PC-9 (cell line): ENCODE data around the gene RYR2. TPM values are rescaled to one million over a fixed set of nuclear protein-coding genes. Genes with fewer than 3 reads are reported as not detected.

Source experiments
- BruUV-seq: library from RNA; stranded (reverse); fragments of 400-500 nt; replicated peaks from 2 replicates; lab custom pipeline; 2021; lab: Mats Ljungman, UMichigan
- CTCF ChIA-PET: fragments of 300-600 bp; sonication (Branson Sonifier 250); formaldehyde crosslinking; loops from one replicate; lab custom pipeline; 2022; ENCODE audit warnings: antibody characterized with exemption; lab: Charles Lee
- POLR2A ChIA-PET: fragments of 300-600 bp; sonication (Branson Sonifier 250); formaldehyde crosslinking; loops from one replicate; lab custom pipeline; 2022; ENCODE audit warnings: antibody characterized with exemption; ENCODE audit not compliant: unreplicated experiment; lab: Charles Lee
- DNase-seq, 2 experiments: peaks; one replicate each; pipeline versions ENCODE4 v3.0.0 to v3.0.0-alpha.2; 2015 to 2022; ENCODE audit warnings: mixed read lengths in 1 of 2
- H2AFZ ChIP-seq: fragments of 200-600 bp; sonication (generic); 2 replicates; pipeline ENCODE4 v1.8.1; 2017; ENCODE audit warnings: antibody characterized with exemption
- H3F3A ChIP-seq: fragments of 200-600 bp; sonication (generic); 2 replicates; pipeline ENCODE4 v1.8.1; 2017; ENCODE audit warnings: antibody characterized with exemption, mild to moderate bottlenecking, low read depth; ENCODE audit not compliant: insufficient read depth
- H3K27ac ChIP-seq: fragments of 200-600 bp; sonication (generic); 2 replicates; pipeline ENCODE4 v1.6.1; 2016; ENCODE audit warnings: mixed run types
- H3K27me3 ChIP-seq: fragments of 200-600 bp; sonication (generic); 2 replicates; pipeline ENCODE4 v1.6.1; 2016; ENCODE audit warnings: low read depth, mixed run types; ENCODE audit not compliant: insufficient read depth
- H3K36me3 ChIP-seq: fragments of 200-600 bp; sonication (generic); 2 replicates; pipeline ENCODE4 v1.6.1; 2016; ENCODE audit warnings: low read depth, mixed run types
- H3K4me1 ChIP-seq: fragments of 200-600 bp; sonication (generic); replicated peaks from 2 replicates; pipeline ENCODE4 v1.6.1; 2016; ENCODE audit warnings: mixed run types; ENCODE audit not compliant: insufficient read depth
- H3K4me2 ChIP-seq: fragments of 200-600 bp; sonication (generic); 2 replicates; pipeline ENCODE4 v1.6.1; 2017; ENCODE audit warnings: mixed run types
- H3K4me3 ChIP-seq: fragments of 200-600 bp; sonication (generic); 2 replicates; pipeline ENCODE4 v1.6.1; 2016; ENCODE audit warnings: mixed run types
- H3K79me2 ChIP-seq: fragments of 200-600 bp; sonication (generic); 2 replicates; pipeline ENCODE4 v1.6.1; 2017; ENCODE audit warnings: low read depth, mixed run types
- H3K9me2 ChIP-seq: fragments of 200-600 bp; sonication (generic); 2 replicates; pipeline ENCODE4 v1.8.1; 2017; ENCODE audit warnings: mild to moderate bottlenecking; ENCODE audit not compliant: insufficient read depth
- H3K9me3 ChIP-seq: fragments of 200-600 bp; sonication (generic); 2 replicates; pipeline ENCODE4 v1.8.1; 2016; ENCODE audit warnings: low read depth; ENCODE audit not compliant: insufficient read depth
- H4K20me1 ChIP-seq: fragments of 200-600 bp; sonication (generic); 2 replicates; pipeline ENCODE4 v1.8.1; 2017; ENCODE audit not compliant: insufficient read depth
- EZH2 ChIP-seq: fragments of 200-600 bp; sonication (generic); IDR thresholded peaks from 2 replicates; pipeline ENCODE4 v1.8.0; 2017; ENCODE audit warnings: antibody characterized with exemption, low read depth
- intact Hi-C: fragments of 100-400 bp; cut with micrococcal nuclease; formaldehyde crosslinking; loops from one replicate; pipeline ENCODE4 v1.10.0; 2022; ENCODE audit not compliant: unreplicated experiment
- total RNA-seq: library from RNA; stranded (reverse); gene quantifications from 2 replicates; pipeline ENCODE4 v1.2.3, GENCODE V29; 2021
- TF ChIP-seq, protein P1 (sequence below): fragments of 200-600 bp; sonication (generic); conservative IDR thresholded peaks from 2 replicates; pipeline ENCODE4 v1.6.1; 2017; ENCODE audit warnings: mixed run types, antibody characterized with exemption, mild to moderate bottlenecking, moderate library complexity

Gene RYR2
- total RNA-seq, 1 experiment from 2014 or later, result not detected

- intact Hi-C loops, result no loop called here
- POLR2A ChIA-PET, result no interaction called here
- H3K9me3 ChIP-seq, result no peaks in the 10 kb centered on the region
- TF ChIP-seq EZH2, result no peak
- TF ChIP-seq, protein P1, sequence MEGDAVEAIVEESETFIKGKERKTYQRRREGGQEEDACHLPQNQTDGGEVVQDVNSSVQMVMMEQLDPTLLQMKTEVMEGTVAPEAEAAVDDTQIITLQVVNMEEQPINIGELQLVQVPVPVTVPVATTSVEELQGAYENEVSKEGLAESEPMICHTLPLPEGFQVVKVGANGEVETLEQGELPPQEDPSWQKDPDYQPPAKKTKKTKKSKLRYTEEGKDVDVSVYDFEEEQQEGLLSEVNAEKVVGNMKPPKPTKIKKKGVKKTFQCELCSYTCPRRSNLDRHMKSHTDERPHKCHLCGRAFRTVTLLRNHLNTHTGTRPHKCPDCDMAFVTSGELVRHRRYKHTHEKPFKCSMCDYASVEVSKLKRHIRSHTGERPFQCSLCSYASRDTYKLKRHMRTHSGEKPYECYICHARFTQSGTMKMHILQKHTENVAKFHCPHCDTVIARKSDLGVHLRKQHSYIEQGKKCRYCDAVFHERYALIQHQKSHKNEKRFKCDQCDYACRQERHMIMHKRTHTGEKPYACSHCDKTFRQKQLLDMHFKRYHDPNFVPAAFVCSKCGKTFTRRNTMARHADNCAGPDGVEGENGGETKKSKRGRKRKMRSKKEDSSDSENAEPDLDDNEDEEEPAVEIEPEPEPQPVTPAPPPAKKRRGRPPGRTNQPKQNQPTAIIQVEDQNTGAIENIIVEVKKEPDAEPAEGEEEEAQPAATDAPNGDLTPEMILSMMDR, result no peak
- DNase-seq, result no peak
- no peak overlapping the region for H3K4me2 ChIP-seq
- H3K27me3 ChIP-seq, result no peaks in the 10 kb centered on the region
- H2AFZ ChIP-seq, result no peak overlapping the region
- no peak overlapping the region for H3K4me3 ChIP-seq
- H4K20me1 ChIP-seq, result no peaks in the 10 kb centered on the region
- no peaks in the 10 kb centered on the region for H3F3A ChIP-seq
- H3K27ac ChIP-seq, result no peak overlapping the region
- H3K79me2 ChIP-seq, result no peaks in the 10 kb centered on the region
- H3K9me2 ChIP-seq, result no peaks in the 10 kb centered on the region
- H3K36me3 ChIP-seq, result no peaks in the 10 kb centered on the region
- no peaks in the 10 kb centered on the region for H3K4me1 ChIP-seq
- no TSS peak for BruUV-seq
- CTCF ChIA-PET, result no interaction called here
Measured at GRCh38 chr1:237868817-237869600, 827.0 kb downstream of the RYR2 start.

DNA sequence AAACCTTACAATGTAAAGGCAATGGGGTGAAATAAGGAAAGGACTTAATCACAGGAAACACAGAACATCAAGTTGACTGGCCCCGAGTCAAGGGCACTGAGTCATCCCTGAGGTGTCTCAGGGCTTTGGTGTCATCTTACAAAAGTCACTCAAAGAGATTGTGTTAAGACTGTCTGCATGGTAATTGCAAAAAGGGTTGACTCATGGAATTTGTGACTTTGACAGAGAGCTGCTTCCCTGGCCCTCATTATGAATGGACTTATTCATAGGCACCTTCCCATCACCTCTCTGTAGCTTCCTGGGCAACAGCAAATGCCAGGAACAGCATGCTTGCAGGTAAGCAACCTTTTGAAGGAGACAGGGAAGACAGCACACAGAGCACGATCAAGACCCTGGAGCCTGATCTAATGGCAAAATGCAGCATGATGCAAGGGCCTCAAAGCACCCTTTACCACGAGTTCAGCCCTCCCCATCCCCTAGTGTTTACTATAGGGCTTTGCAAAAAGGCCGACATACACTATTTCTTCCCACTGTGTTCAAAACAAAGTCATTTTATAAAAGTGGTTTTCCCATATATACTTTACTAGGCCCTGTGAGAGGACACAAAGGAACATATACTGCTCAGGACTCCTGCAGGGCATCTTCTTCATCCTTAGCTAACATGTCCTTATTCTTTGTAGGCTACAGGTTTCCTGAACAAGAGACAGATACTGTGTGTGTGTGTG is 831.7 kb downstream of the RYR2 start:
- no peak for TF ChIP-seq EZH2
- TF ChIP-seq, protein P1, result no peak
- peak; percentile 9 to 72 for DNase-seq
- intact Hi-C loops, result no loop called here
- H3K27ac ChIP-seq, result no peak overlapping the region
- no peaks in the 10 kb centered on the region for H3K79me2 ChIP-seq
- H3K9me2 ChIP-seq, result no peaks in the 10 kb centered on the region
- H4K20me1 ChIP-seq, result no peaks in the 10 kb centered on the region
- no peaks in the 10 kb centered on the region for H3F3A ChIP-seq
- no peak overlapping the region for H3K4me3 ChIP-seq
- CTCF ChIA-PET, result no interaction called here
- no peaks in the 10 kb centered on the region for H3K4me1 ChIP-seq
- no peak overlapping the region for H2AFZ ChIP-seq
- no peaks in the 10 kb centered on the region for H3K27me3 ChIP-seq
- H3K36me3 ChIP-seq, result no peaks in the 10 kb centered on the region
- H3K4me2 ChIP-seq, result no peak overlapping the region
- POLR2A ChIA-PET, result no interaction called here
- BruUV-seq, result no TSS peak
- no peaks in the 10 kb centered on the region for H3K9me3 ChIP-seq

GRCh38 chr1:237875291-237875690 is 833.3 kb downstream of the RYR2 start:
- H2AFZ ChIP-seq, result no peak overlapping the region
- H3K27ac ChIP-seq, result no peak overlapping the region
- no peak overlapping the region for H3K4me3 ChIP-seq
- H3K4me2 ChIP-seq, result no peak overlapping the region
- no peak for DNase-seq
- intact Hi-C loops, result no loop called here
- ChIA-PET POLR2A (no interaction called here), CTCF (no interaction called here)
- no peaks in the 10 kb centered on the region for H3K27me3 ChIP-seq
- no peaks in the 10 kb centered on the region for H4K20me1 ChIP-seq
- no peaks in the 10 kb centered on the region for H3K9me3 ChIP-seq
- BruUV-seq, result no TSS peak
- TF ChIP-seq, protein P1, result no peak
- TF ChIP-seq EZH2, result no peak
- H3K4me1 ChIP-seq, result no peaks in the 10 kb centered on the region
- H3K79me2 ChIP-seq, result no peaks in the 10 kb centered on the region
- no peaks in the 10 kb centered on the region for H3F3A ChIP-seq
- H3K36me3 ChIP-seq, result no peaks in the 10 kb centered on the region
- H3K9me2 ChIP-seq, result no peaks in the 10 kb centered on the region
